ENCODE data around the gene BDKRB1.

The BDKRB1 gene

DNA sequence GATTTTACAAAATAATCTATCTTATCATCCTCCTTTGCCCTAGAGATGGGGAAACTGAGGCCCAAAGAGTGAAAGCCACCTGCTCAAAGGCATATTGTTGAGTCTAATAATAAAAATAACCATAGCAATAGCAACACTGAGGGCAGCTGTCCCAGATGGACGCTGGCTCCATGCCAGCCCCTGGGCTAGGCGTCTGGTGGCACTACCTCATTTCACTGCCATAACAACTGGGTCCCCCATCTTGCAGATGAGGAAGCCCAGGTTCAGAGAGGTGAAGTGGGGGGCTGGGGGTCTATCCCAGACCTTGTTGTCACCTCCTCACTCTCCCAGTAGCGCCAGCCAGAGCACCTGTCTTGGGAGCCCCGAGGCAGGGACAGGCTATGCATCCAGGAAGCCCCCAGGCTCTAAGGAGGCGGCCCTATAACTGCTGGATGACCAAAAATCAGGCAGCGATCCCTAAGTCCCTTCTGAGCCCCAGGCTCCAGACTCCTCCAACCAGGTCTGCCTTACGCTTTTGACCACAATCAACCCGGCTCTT is 38.6 kb upstream of the BDKRB1 start:
- Histone ChIP-seq H3K27ac (ENCODE audit: low read depth, low read length) (no peak overlapping the region), H3K4me3 (ENCODE audit: low read depth, low read length) (no peak overlapping the region), H3K4me1 (ENCODE audit: control insufficient read depth, insufficient read depth, low read length) (no peaks in the 10 kb centered on the region), H3K36me3 (ENCODE audit: control insufficient read depth, insufficient read depth, low read length) (no peaks in the 10 kb centered on the region), H3K9me3 (ENCODE audit: control insufficient read depth, insufficient read depth, low read length) (no peaks in the 10 kb centered on the region), H3K9ac (ENCODE audit: low read depth, low read length) (no peak overlapping the region), H3K27me3 (ENCODE audit: control insufficient read depth, insufficient read depth, low read length) (no peaks in the 10 kb centered on the region)

DNA sequence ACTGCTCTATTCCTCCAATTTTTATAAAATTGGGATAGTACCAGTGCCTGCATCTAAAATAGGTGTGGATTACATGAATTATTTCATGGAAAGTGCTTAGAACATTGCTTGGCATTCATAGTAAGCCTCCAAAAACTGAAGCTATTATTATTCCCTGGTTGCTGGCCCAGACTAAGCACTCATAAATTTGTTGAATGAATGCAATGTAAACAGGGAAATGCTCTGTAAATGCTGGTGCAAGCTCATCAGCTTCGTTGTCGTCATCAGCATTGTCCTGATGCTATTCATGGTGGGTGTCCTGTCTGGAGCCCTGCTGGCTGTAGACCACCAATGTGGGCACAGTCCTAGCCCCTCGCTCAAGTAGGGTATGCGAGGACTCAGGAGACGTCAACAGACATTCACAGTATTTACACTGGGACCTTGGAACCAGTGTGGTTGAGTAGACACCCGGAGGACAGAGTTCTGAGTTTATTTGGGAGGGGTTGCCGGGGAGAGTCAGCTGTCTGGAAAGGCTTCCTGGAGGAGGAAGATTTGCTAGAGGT is 34.8 kb upstream of the BDKRB1 start:
- Histone ChIP-seq H3K27ac (ENCODE audit: low read depth, low read length) (no peak overlapping the region), H3K36me3 (ENCODE audit: control insufficient read depth, insufficient read depth, low read length) (no peaks in the 10 kb centered on the region)

DNA sequence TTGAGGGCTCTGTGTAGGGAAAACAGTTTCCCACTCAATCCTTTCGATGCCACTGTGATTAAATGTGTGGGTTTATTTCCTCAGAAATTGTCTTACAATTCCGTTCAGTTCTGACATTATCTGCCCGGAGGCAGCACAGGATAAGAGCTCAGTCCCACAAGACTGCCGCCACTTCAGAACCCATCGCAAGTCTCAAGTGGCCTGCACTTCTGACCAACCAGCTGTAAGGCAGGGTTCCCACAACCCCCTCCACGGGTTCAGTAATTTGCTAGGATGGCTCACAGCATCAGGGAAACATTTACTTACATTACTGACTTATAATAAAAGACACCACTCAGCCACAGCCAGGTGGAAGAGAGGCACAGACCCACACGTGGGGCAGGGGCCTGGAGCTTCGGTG is 34.2 kb upstream of the BDKRB1 start:
- no peak overlapping the region for H3K4me3 ChIP-seq (ENCODE audit: low read depth, low read length)
- no peaks in the 10 kb centered on the region for H3K36me3 ChIP-seq (ENCODE audit: control insufficient read depth, insufficient read depth, low read length)
- H3K9ac ChIP-seq (ENCODE audit: low read depth, low read length): no peak overlapping the region
- H3K27ac ChIP-seq (ENCODE audit: low read depth, low read length): no peak overlapping the region
- H3K27me3 ChIP-seq (ENCODE audit: control insufficient read depth, insufficient read depth, low read length): no peaks in the 10 kb centered on the region
- H3K9me3 ChIP-seq (ENCODE audit: control insufficient read depth, insufficient read depth, low read length): no peaks in the 10 kb centered on the region
- H3K4me1 ChIP-seq (ENCODE audit: control insufficient read depth, insufficient read depth, low read length): peaks cover 3% of the 10 kb centered on the region; the same call in 1 of the 2 replicates

More for the DNA sequence above, 34.8 kb upstream of the BDKRB1 start:
- peaks cover 3% of the 10 kb centered on the region; the same call in 1 of the 2 replicates for H3K4me1 ChIP-seq (ENCODE audit: control insufficient read depth, insufficient read depth, low read length)
- no peaks in the 10 kb centered on the region for H3K27me3 ChIP-seq (ENCODE audit: control insufficient read depth, insufficient read depth, low read length)
- H3K4me3 ChIP-seq (ENCODE audit: low read depth, low read length): no peak overlapping the region
- H3K9me3 ChIP-seq (ENCODE audit: control insufficient read depth, insufficient read depth, low read length): no peaks in the 10 kb centered on the region
- H3K9ac ChIP-seq (ENCODE audit: low read depth, low read length): no peak overlapping the region

DNA sequence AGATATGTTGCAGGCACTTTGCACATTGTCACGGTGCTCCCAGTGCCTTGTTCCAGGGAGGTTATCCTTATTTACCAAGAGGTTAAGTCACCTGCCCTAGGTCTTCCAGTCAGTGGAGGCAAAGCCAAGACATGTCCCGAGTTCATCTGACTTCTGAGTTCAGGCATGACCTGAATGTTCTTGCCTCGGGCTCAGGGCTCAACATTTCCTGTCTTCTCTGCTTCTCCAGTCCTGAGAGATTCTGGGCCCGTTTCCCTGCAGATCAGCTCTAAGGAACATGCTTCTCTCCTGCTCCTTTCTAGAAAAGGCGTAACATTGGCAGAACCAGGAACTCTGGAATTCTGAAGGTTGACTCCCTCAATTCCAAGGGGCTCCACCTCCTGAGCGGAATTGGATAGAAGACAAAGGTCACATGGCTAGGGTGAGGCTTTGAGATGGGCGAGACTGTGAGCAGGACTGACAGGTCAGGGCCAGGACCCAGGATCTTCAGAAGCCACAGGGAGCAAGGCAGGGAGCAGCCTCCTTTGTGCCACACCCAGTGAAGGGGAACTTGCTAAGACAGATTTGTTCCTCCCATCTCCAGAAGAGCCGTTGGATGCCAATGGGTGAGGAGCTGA is 31.4 kb upstream of the BDKRB1 start:
- no peaks in the 10 kb centered on the region for H3K27me3 ChIP-seq (ENCODE audit: control insufficient read depth, insufficient read depth, low read length)
- no peaks in the 10 kb centered on the region for H3K36me3 ChIP-seq (ENCODE audit: control insufficient read depth, insufficient read depth, low read length)
- H3K9ac ChIP-seq (ENCODE audit: low read depth, low read length): no peak overlapping the region
- no peaks in the 10 kb centered on the region for H3K9me3 ChIP-seq (ENCODE audit: control insufficient read depth, insufficient read depth, low read length)
- H3K4me3 ChIP-seq (ENCODE audit: low read depth, low read length): no peak overlapping the region
- H3K27ac ChIP-seq (ENCODE audit: low read depth, low read length): no peak overlapping the region
- H3K4me1 ChIP-seq (ENCODE audit: control insufficient read depth, insufficient read depth, low read length): peaks cover 3% of the 10 kb centered on the region; the same call in 1 of the 2 replicates

DNA sequence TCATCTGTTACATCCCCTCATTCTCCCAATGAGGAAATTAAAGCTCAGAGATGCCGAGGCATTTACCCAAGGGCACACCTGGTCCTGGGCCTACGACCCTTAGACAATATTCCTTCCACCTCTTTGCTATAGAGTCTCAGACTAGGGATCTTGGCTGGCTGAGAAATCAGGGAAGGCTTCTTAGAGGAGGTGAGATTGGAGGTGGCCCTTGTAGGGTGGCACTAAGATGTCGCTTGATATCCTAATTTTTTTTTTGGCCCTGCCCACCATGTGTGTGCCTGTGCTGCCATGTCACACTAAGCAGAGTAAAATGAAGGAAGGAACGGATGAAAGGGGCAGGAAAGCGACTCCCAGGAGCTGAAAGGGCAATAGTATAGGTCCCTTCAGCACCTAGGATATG is 30.8 kb upstream of the BDKRB1 start:
- no peak overlapping the region for H3K9ac ChIP-seq (ENCODE audit: low read depth, low read length)
- no peak overlapping the region for H3K27ac ChIP-seq (ENCODE audit: low read depth, low read length)
- no peaks in the 10 kb centered on the region for H3K27me3 ChIP-seq (ENCODE audit: control insufficient read depth, insufficient read depth, low read length)
- no peaks in the 10 kb centered on the region for H3K9me3 ChIP-seq (ENCODE audit: control insufficient read depth, insufficient read depth, low read length)
- H3K36me3 ChIP-seq (ENCODE audit: control insufficient read depth, insufficient read depth, low read length): no peaks in the 10 kb centered on the region
- peaks cover 3% of the 10 kb centered on the region; the same call in 1 of the 2 replicates for H3K4me1 ChIP-seq (ENCODE audit: control insufficient read depth, insufficient read depth, low read length)
- H3K4me3 ChIP-seq (ENCODE audit: low read depth, low read length): no peak overlapping the region

DNA sequence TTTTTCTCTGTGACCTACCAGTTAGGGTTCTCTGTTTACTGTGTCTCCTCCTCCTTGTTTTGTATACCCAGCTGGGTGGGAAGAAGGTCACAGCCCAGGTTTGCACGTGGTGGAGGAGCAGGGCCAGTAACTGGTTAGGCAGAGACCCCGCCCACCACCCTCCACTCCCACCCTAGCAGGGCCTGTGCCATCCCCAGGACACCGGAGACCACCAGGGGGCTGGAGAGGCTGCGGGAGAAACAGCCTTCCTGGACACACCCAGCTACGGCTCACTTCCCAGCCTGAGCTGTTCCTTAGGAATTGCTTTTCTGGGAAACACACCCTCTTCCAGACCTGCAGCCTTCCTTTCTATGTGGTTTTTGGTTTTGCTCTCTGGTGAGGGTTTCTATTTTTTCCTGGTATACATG is 30.3 kb upstream of the BDKRB1 start:
- no peak overlapping the region for H3K9ac ChIP-seq (ENCODE audit: low read depth, low read length)
- H3K4me3 ChIP-seq (ENCODE audit: low read depth, low read length): no peak overlapping the region
- H3K36me3 ChIP-seq (ENCODE audit: control insufficient read depth, insufficient read depth, low read length): no peaks in the 10 kb centered on the region
- no peaks in the 10 kb centered on the region for H3K9me3 ChIP-seq (ENCODE audit: control insufficient read depth, insufficient read depth, low read length)
- no peak overlapping the region for H3K27ac ChIP-seq (ENCODE audit: low read depth, low read length)
- no peaks in the 10 kb centered on the region for H3K27me3 ChIP-seq (ENCODE audit: control insufficient read depth, insufficient read depth, low read length)
- H3K4me1 ChIP-seq (ENCODE audit: control insufficient read depth, insufficient read depth, low read length): peaks cover 3% of the 10 kb centered on the region; the same call in 1 of the 2 replicates

GRCh38 chr14:96227428-96227827 is 28.6 kb upstream of the BDKRB1 start:
- Histone ChIP-seq H3K27ac (ENCODE audit: low read depth, low read length) (no peak overlapping the region), H3K9me3 (ENCODE audit: control insufficient read depth, insufficient read depth, low read length) (no peaks in the 10 kb centered on the region), H3K4me1 (ENCODE audit: control insufficient read depth, insufficient read depth, low read length) (peaks cover 3% of the 10 kb centered on the region; the same call in 1 of the 2 replicates), H3K27me3 (ENCODE audit: control insufficient read depth, insufficient read depth, low read length) (no peaks in the 10 kb centered on the region), H3K4me3 (ENCODE audit: low read depth, low read length) (no peak overlapping the region), H3K36me3 (ENCODE audit: control insufficient read depth, insufficient read depth, low read length) (no peaks in the 10 kb centered on the region), H3K9ac (ENCODE audit: low read depth, low read length) (no peak overlapping the region)

GRCh38 chr14:96229315-96229714 is 26.7 kb upstream of the BDKRB1 start:
- peaks cover 3% of the 10 kb centered on the region; the same call in 1 of the 2 replicates for H3K4me1 ChIP-seq (ENCODE audit: control insufficient read depth, insufficient read depth, low read length)
- no peak overlapping the region for H3K27ac ChIP-seq (ENCODE audit: low read depth, low read length)
- H3K36me3 ChIP-seq (ENCODE audit: control insufficient read depth, insufficient read depth, low read length): no peaks in the 10 kb centered on the region
- no peaks in the 10 kb centered on the region for H3K27me3 ChIP-seq (ENCODE audit: control insufficient read depth, insufficient read depth, low read length)
- H3K4me3 ChIP-seq (ENCODE audit: low read depth, low read length): no peak overlapping the region
- H3K9ac ChIP-seq (ENCODE audit: low read depth, low read length): no peak overlapping the region
- no peaks in the 10 kb centered on the region for H3K9me3 ChIP-seq (ENCODE audit: control insufficient read depth, insufficient read depth, low read length)

- Histone ChIP-seq H3K9me3 (ENCODE audit: control insufficient read depth, insufficient read depth, low read length) (no peaks in the 10 kb centered on the region), H3K4me1 (ENCODE audit: control insufficient read depth, insufficient read depth, low read length) (peaks cover 3% of the 10 kb centered on the region; the same call in 1 of the 2 replicates), H3K27ac (ENCODE audit: low read depth, low read length) (no peak overlapping the region), H3K9ac (ENCODE audit: low read depth, low read length) (no peak overlapping the region), H3K36me3 (ENCODE audit: control insufficient read depth, insufficient read depth, low read length) (no peaks in the 10 kb centered on the region), H3K27me3 (ENCODE audit: control insufficient read depth, insufficient read depth, low read length) (no peaks in the 10 kb centered on the region), H3K4me3 (ENCODE audit: low read depth, low read length) (no peak overlapping the region)
These were observed 25.0 kb upstream of the BDKRB1 start for GRCh38 chr14:96231056-96231455.

- H3K4me1 ChIP-seq (ENCODE audit: control insufficient read depth, insufficient read depth, low read length): peaks cover 2% of the 10 kb centered on the region; the same call in 1 of the 2 replicates
- H3K27ac ChIP-seq (ENCODE audit: low read depth, low read length): no peak overlapping the region
- no peak overlapping the region for H3K9ac ChIP-seq (ENCODE audit: low read depth, low read length)
- H3K36me3 ChIP-seq (ENCODE audit: control insufficient read depth, insufficient read depth, low read length): no peaks in the 10 kb centered on the region
- no peaks in the 10 kb centered on the region for H3K9me3 ChIP-seq (ENCODE audit: control insufficient read depth, insufficient read depth, low read length)
- H3K27me3 ChIP-seq (ENCODE audit: control insufficient read depth, insufficient read depth, low read length): no peaks in the 10 kb centered on the region
- no peak overlapping the region for H3K4me3 ChIP-seq (ENCODE audit: low read depth, low read length)
These were observed 24.4 kb upstream of the BDKRB1 start for GRCh38 chr14:96231526-96232130.

DNA sequence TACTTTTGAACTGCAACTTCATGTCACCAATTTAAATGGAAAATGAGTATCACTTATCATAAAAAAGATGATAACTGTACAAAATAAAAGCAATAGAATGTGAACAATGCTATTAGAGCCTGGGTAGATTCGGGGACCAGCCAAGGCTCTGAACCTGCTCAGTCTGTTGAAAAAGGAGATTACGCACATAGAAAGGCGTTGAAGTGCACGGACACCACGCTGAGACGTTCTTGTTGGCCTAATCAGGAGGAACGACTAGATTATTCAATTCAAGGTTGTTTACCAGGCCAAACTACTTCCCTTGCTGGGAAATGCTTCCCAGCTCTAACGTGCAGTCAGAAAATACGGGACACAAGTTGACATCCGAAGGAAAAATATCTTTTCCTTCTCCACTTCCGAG is 23.5 kb upstream of the BDKRB1 start:
- H3K4me3 ChIP-seq (ENCODE audit: low read depth, low read length): no peak overlapping the region

More for the DNA sequence above, 23.5 kb upstream of the BDKRB1 start:
- peaks cover 2% of the 10 kb centered on the region; the same call in 1 of the 2 replicates for H3K4me1 ChIP-seq (ENCODE audit: control insufficient read depth, insufficient read depth, low read length)
- H3K9ac ChIP-seq (ENCODE audit: low read depth, low read length): no peak overlapping the region
- no peaks in the 10 kb centered on the region for H3K27me3 ChIP-seq (ENCODE audit: control insufficient read depth, insufficient read depth, low read length)
- H3K9me3 ChIP-seq (ENCODE audit: control insufficient read depth, insufficient read depth, low read length): no peaks in the 10 kb centered on the region
- no peak overlapping the region for H3K27ac ChIP-seq (ENCODE audit: low read depth, low read length)
- no peaks in the 10 kb centered on the region for H3K36me3 ChIP-seq (ENCODE audit: control insufficient read depth, insufficient read depth, low read length)
